ENCODE results near the gene PARP3.

DNA sequence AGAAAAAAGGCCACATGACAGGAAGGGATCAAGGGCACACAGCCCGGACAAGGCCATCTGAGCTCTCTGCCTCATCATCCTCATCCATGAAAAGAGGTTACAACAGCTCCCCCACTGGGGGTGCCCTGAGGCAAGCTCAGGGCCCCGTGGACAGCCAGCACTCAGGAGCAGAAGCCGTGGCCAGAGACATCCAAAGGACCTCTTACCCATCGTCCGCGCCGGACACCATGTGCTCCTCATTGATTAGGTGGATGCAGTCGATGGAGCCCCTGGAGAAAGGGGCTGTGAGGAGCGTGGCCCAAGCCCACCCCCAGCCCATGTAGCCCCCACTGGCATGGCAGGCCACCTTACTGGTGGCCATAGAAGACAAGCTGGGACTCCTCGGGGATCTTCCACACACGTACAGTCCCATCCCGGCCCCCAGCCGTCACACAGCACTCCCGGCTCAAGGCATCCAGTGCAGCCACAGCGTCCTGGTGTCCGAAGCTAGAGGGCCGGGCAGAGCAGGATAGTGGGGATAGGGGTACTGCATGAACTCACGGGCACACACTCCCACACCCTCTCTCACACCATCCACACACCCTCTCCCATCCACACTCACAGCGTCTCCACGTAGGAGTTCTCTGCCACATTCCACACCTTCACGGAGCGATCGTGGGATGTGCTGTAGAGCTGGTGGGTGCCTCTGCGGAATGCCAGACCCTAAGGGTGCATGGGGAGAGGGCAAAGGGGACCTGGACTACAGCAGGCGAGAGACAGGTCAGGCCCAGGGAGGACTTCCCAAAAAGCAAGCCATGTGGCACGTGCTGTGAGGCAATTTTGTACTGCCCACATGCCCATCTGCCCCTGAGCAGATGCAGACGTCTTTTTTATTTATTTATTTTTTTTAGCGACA is 6.9 kb upstream of the PARP3 start:
- TF ChIP-seq, protein P1, sequence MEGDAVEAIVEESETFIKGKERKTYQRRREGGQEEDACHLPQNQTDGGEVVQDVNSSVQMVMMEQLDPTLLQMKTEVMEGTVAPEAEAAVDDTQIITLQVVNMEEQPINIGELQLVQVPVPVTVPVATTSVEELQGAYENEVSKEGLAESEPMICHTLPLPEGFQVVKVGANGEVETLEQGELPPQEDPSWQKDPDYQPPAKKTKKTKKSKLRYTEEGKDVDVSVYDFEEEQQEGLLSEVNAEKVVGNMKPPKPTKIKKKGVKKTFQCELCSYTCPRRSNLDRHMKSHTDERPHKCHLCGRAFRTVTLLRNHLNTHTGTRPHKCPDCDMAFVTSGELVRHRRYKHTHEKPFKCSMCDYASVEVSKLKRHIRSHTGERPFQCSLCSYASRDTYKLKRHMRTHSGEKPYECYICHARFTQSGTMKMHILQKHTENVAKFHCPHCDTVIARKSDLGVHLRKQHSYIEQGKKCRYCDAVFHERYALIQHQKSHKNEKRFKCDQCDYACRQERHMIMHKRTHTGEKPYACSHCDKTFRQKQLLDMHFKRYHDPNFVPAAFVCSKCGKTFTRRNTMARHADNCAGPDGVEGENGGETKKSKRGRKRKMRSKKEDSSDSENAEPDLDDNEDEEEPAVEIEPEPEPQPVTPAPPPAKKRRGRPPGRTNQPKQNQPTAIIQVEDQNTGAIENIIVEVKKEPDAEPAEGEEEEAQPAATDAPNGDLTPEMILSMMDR (IDR thresholded peaks at IDR 0.05; ENCODE audit: low read depth, low read length), result no peak
- no peak for TF ChIP-seq POLR2A (IDR thresholded peaks at IDR 0.05; ENCODE audit: extremely low read depth, insufficient read length)

All from NB4 (cell line).